ENCODE measurements around the gene LY6G6C.

The LY6G6C gene

GRCh38 chr6:31721351-31722020, at the start of gene LY6G6C:
TSS of gene LY6G6C (minus strand) at chr6:31721746. CDS start at chr6:31721679, 67 bp downstream.
- no peaks in the 10 kb centered on the region for H3K27me3 ChIP-seq (ENCODE audit: control insufficient read depth in 1 of 2, insufficient read depth in 2 of 2, low read length in 2 of 2)
- no peak within 1 kb of the TSS for H3K9ac ChIP-seq (ENCODE audit: low read length)
- peaks cover 7% of the 10 kb centered on the region for H3K36me3 ChIP-seq (ENCODE audit: insufficient read depth, low read length)
- no peaks in the 10 kb centered on the region for H3K4me1 ChIP-seq (ENCODE audit: insufficient read depth, low read length)
- no peak within 1 kb of the TSS for H3K27ac ChIP-seq (ENCODE audit: low read depth, low read length)
- H3K4me3 ChIP-seq (ENCODE audit: low read depth in 1 of 2, low read length in 2 of 2), result no peak within 1 kb of the TSS
- H3K9me3 ChIP-seq (ENCODE audit: low read length), result no peaks in the 10 kb centered on the region

DNA sequence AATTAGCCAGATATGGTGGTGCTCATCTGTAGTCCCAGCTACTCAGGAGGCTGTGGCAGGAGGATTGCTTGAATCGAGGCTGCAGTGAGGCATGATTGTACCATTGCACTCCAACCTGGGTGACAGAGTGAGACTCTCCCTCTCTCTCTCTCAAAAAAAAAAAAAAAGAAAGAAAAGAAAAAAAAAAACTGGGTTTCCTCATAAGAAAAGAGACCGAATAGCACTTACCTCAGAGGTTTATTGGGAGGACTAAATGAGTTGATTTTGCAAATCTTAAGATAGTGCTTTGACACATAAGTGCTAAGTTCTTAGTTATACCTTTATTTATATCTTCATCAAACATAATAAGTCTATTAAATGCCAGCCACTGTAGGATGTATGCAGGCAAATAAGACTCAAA, 49.3 kb upstream of the LY6G6C start:
- no peaks in the 10 kb centered on the region for H3K4me1 ChIP-seq (ENCODE audit: insufficient read depth, low read length)
- no peak overlapping the region for H3K9ac ChIP-seq (ENCODE audit: low read length)
- no peak overlapping the region for H3K27ac ChIP-seq (ENCODE audit: low read depth, low read length)
- no peaks in the 10 kb centered on the region for H3K36me3 ChIP-seq (ENCODE audit: insufficient read depth, low read length)
- peaks cover 0 to 6% of the 10 kb centered on the region in 2 donors for H3K27me3 ChIP-seq (ENCODE audit: control insufficient read depth in 1 of 2, insufficient read depth in 2 of 2, low read length in 2 of 2)
- H3K9me3 ChIP-seq (ENCODE audit: low read length), result no peaks in the 10 kb centered on the region
- H3K4me3 ChIP-seq (ENCODE audit: low read depth in 1 of 2, low read length in 2 of 2), result no peak overlapping the region

- no peak overlapping the region for H3K9ac ChIP-seq (ENCODE audit: low read length)
- no peak overlapping the region for H3K27ac ChIP-seq (ENCODE audit: low read depth, low read length)
- no peak overlapping the region for H3K4me3 ChIP-seq (ENCODE audit: low read depth in 1 of 2, low read length in 2 of 2)
- no peaks in the 10 kb centered on the region for H3K9me3 ChIP-seq (ENCODE audit: low read length)
- no peaks in the 10 kb centered on the region for H3K4me1 ChIP-seq (ENCODE audit: insufficient read depth, low read length)
- H3K36me3 ChIP-seq (ENCODE audit: insufficient read depth, low read length), result no peaks in the 10 kb centered on the region
- H3K27me3 ChIP-seq (ENCODE audit: control insufficient read depth in 1 of 2, insufficient read depth in 2 of 2, low read length in 2 of 2), result peaks cover 0 to 10% of the 10 kb centered on the region in 2 donors
Measured at GRCh38 chr6:31769684-31770371, 48.3 kb upstream of the LY6G6C start.

GRCh38 chr6:31768363-31769257, 47.1 kb upstream of the LY6G6C start:
- H3K36me3 ChIP-seq (ENCODE audit: insufficient read depth, low read length), result no peaks in the 10 kb centered on the region
- H3K4me1 ChIP-seq (ENCODE audit: insufficient read depth, low read length), result no peaks in the 10 kb centered on the region
- peaks cover 0 to 10% of the 10 kb centered on the region in 2 donors for H3K27me3 ChIP-seq (ENCODE audit: control insufficient read depth in 1 of 2, insufficient read depth in 2 of 2, low read length in 2 of 2)
- H3K27ac ChIP-seq (ENCODE audit: low read depth, low read length), result no peak overlapping the region
- no peaks in the 10 kb centered on the region for H3K9me3 ChIP-seq (ENCODE audit: low read length)
- H3K9ac ChIP-seq (ENCODE audit: low read length), result no peak overlapping the region
- no peak overlapping the region for H3K4me3 ChIP-seq (ENCODE audit: low read depth in 1 of 2, low read length in 2 of 2)

- no peak overlapping the region for H3K4me3 ChIP-seq (ENCODE audit: low read depth in 1 of 2, low read length in 2 of 2)
- peaks cover 0 to 10% of the 10 kb centered on the region in 2 donors for H3K27me3 ChIP-seq (ENCODE audit: control insufficient read depth in 1 of 2, insufficient read depth in 2 of 2, low read length in 2 of 2)
- H3K36me3 ChIP-seq (ENCODE audit: insufficient read depth, low read length), result no peaks in the 10 kb centered on the region
- no peaks in the 10 kb centered on the region for H3K4me1 ChIP-seq (ENCODE audit: insufficient read depth, low read length)
- no peaks in the 10 kb centered on the region for H3K9me3 ChIP-seq (ENCODE audit: low read length)
- H3K27ac ChIP-seq (ENCODE audit: low read depth, low read length), result no peak overlapping the region
- no peak overlapping the region for H3K9ac ChIP-seq (ENCODE audit: low read length)
Measured at GRCh38 chr6:31767096-31767645, 45.6 kb upstream of the LY6G6C start.

DNA sequence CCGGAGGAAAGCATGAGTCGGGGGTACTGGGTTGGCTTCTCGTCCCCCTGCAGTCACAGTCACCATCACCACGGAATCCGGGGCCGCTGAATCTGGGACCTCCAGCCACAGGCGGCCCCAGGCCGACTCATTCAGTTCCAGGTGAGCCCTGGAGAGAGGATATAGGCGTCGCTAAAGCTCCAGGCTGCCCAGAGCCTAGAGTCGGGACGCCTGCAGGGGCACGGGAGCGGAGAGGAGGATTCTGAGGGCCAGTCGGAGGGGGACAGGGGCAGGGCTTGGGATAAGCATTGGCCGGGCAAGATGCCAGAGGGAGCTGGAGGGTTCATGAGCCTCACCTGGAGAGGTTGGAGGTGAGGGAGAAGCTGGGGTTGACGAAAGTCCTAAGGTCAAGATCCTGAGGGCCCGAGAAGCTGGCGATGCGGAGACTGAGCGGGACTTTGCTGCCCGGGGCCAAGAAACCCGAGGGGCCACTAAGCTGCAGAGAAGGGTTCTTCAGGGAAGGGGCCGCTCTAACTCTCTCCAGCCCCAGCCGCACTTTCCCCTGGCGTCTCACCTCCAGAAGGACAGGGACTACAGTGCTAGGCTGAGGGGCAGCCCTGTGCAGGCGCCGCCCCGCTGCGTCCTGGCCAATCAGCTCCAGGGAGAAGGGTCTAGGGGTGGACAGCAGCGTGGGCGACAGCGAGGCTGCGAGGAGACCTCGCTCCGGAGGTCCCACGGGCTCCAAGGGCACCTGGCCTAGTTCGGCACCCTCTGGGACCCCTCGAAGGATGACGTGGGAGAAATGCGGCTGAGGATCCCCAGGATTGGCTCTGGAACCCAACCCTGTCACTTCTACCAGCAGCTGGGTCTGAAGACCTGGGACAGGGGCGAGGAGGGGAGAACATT, 44.6 kb upstream of the LY6G6C start:
- Histone ChIP-seq H3K27ac (ENCODE audit: low read depth, low read length) (no peak overlapping the region), H3K36me3 (ENCODE audit: insufficient read depth, low read length) (no peaks in the 10 kb centered on the region), H3K9ac (ENCODE audit: low read length) (no peak overlapping the region), H3K9me3 (ENCODE audit: low read length) (no peaks in the 10 kb centered on the region), H3K4me3 (ENCODE audit: low read depth in 1 of 2, low read length in 2 of 2) (peak overlapping the region; percentile 32 to 43), H3K27me3 (ENCODE audit: control insufficient read depth in 1 of 2, insufficient read depth in 2 of 2, low read length in 2 of 2) (peaks cover 0 to 10% of the 10 kb centered on the region in 2 donors), H3K4me1 (ENCODE audit: insufficient read depth, low read length) (no peaks in the 10 kb centered on the region)

GRCh38 chr6:31765559-31765909, 44.0 kb upstream of the LY6G6C start:
- H3K4me1 ChIP-seq (ENCODE audit: insufficient read depth, low read length), result no peaks in the 10 kb centered on the region
- peaks cover 0 to 10% of the 10 kb centered on the region in 2 donors for H3K27me3 ChIP-seq (ENCODE audit: control insufficient read depth in 1 of 2, insufficient read depth in 2 of 2, low read length in 2 of 2)
- H3K27ac ChIP-seq (ENCODE audit: low read depth, low read length), result no peak overlapping the region
- no peaks in the 10 kb centered on the region for H3K9me3 ChIP-seq (ENCODE audit: low read length)
- H3K4me3 ChIP-seq (ENCODE audit: low read depth in 1 of 2, low read length in 2 of 2), result peak overlapping the region in 1 of 2 donors; percentile 43
- no peaks in the 10 kb centered on the region for H3K36me3 ChIP-seq (ENCODE audit: insufficient read depth, low read length)
- no peak overlapping the region for H3K9ac ChIP-seq (ENCODE audit: low read length)

- no peak overlapping the region for H3K4me3 ChIP-seq (ENCODE audit: low read depth in 1 of 2, low read length in 2 of 2)
- no peak overlapping the region for H3K27ac ChIP-seq (ENCODE audit: low read depth, low read length)
- H3K4me1 ChIP-seq (ENCODE audit: insufficient read depth, low read length), result no peaks in the 10 kb centered on the region
- H3K9ac ChIP-seq (ENCODE audit: low read length), result no peak overlapping the region
- no peaks in the 10 kb centered on the region for H3K36me3 ChIP-seq (ENCODE audit: insufficient read depth, low read length)
- H3K9me3 ChIP-seq (ENCODE audit: low read length), result no peaks in the 10 kb centered on the region
- peaks cover 0 to 10% of the 10 kb centered on the region in 2 donors for H3K27me3 ChIP-seq (ENCODE audit: control insufficient read depth in 1 of 2, insufficient read depth in 2 of 2, low read length in 2 of 2)
Measured at GRCh38 chr6:31764198-31764597, 42.7 kb upstream of the LY6G6C start.

GRCh38 chr6:31763619-31763940, 42.0 kb upstream of the LY6G6C start:
- Histone ChIP-seq H3K4me3 (ENCODE audit: low read depth in 1 of 2, low read length in 2 of 2) (no peak overlapping the region), H3K36me3 (ENCODE audit: insufficient read depth, low read length) (peaks cover 2% of the 10 kb centered on the region), H3K4me1 (ENCODE audit: insufficient read depth, low read length) (no peaks in the 10 kb centered on the region), H3K9me3 (ENCODE audit: low read length) (no peaks in the 10 kb centered on the region), H3K27ac (ENCODE audit: low read depth, low read length) (no peak overlapping the region), H3K27me3 (ENCODE audit: control insufficient read depth in 1 of 2, insufficient read depth in 2 of 2, low read length in 2 of 2) (peaks cover 0 to 10% of the 10 kb centered on the region in 2 donors), H3K9ac (ENCODE audit: low read length) (no peak overlapping the region)

GRCh38 chr6:31762878-31763618, 41.5 kb upstream of the LY6G6C start:
- H3K27ac ChIP-seq (ENCODE audit: low read depth, low read length), result no peak overlapping the region
- peaks cover 3% of the 10 kb centered on the region for H3K36me3 ChIP-seq (ENCODE audit: insufficient read depth, low read length)
- no peak overlapping the region for H3K4me3 ChIP-seq (ENCODE audit: low read depth in 1 of 2, low read length in 2 of 2)
- H3K9me3 ChIP-seq (ENCODE audit: low read length), result no peaks in the 10 kb centered on the region
- no peaks in the 10 kb centered on the region for H3K4me1 ChIP-seq (ENCODE audit: insufficient read depth, low read length)
- H3K27me3 ChIP-seq (ENCODE audit: control insufficient read depth in 1 of 2, insufficient read depth in 2 of 2, low read length in 2 of 2), result peaks cover 0 to 10% of the 10 kb centered on the region in 2 donors
- no peak overlapping the region for H3K9ac ChIP-seq (ENCODE audit: low read length)
